K562 (cell line): Measurements from ENCODE around the gene HS3ST5.

Source experiments
- CTCF ChIP-seq, 3 experiments: IDR thresholded peaks in 2 of 3; conservative IDR thresholded peaks in 1 of 3; 2 replicates each; pipeline ENCODE4 v1.5.1; 2011 to 2012; ENCODE audit warnings: low read length in 3 of 3, mild to moderate bottlenecking in 3 of 3, control low read depth in 2 of 3, improper control_type of control experiment in 1 of 3, inconsistent platforms in 1 of 3, low read depth in 1 of 3, mixed read lengths in 1 of 3, moderate library complexity in 1 of 3; ENCODE audit not compliant: insufficient read depth in 2 of 3
- ESRRA ChIP-seq: fragments of 450-650 bp; IDR thresholded peaks from 2 replicates; pipeline ENCODE4 v1.6.1; 2014; ENCODE audit warnings: low read depth, mild to moderate bottlenecking, moderate library complexity, borderline replicate concordance
- FIP1L1 ChIP-seq: fragments of 200-400 bp; formaldehyde crosslinking; IDR thresholded peaks from 2 replicates; pipeline ENCODE4 v1.6.1; 2018; ENCODE audit warnings: mild to moderate bottlenecking, low read depth, low read length; ENCODE audit not compliant: poor library complexity, severe bottlenecking
- GATAD2A ChIP-seq: fragments of 450-650 bp; IDR thresholded peaks from 2 replicates; pipeline ENCODE4 v1.6.1; 2017
- MYC ChIP-seq, 2 experiments: fragments of 250-450 bp in 1 of 2; sonication (Bioruptor Pico) in 1 of 2; IDR thresholded peaks; 2 replicates each; pipeline versions ENCODE4 v1.5.1 to v1.6.1; 2012 to 2021; ENCODE audit warnings: low read depth in 2 of 2, borderline replicate concordance in 1 of 2, improper control_type of control experiment in 1 of 2, low read length in 1 of 2, mild to moderate bottlenecking in 1 of 2, moderate library complexity in 1 of 2
- POLR2AphosphoS5 ChIP-seq: IDR thresholded peaks from 2 replicates; pipeline ENCODE4 v1.6.1; 2011; ENCODE audit warnings: mild to moderate bottlenecking, low read depth, low read length, moderate library complexity; ENCODE audit not compliant: control insufficient read depth, insufficient read depth
- RFX5 ChIP-seq: IDR thresholded peaks from 2 replicates; pipeline ENCODE4 v1.6.1; 2011; ENCODE audit warnings: low read depth, mild to moderate bottlenecking, improper control_type of control experiment, low read length
- SPI1 ChIP-seq: IDR thresholded peaks from 2 replicates; pipeline ENCODE4 v1.6.1; 2011; ENCODE audit warnings: low read depth, low read length, control low read depth, borderline replicate concordance
- TAF1 ChIP-seq: IDR thresholded peaks from 2 replicates; pipeline ENCODE4 v1.6.1; 2011; ENCODE audit warnings: mild to moderate bottlenecking, low read length, moderate library complexity; ENCODE audit not compliant: insufficient read depth, control insufficient read depth, severe bottlenecking; ENCODE audit errors: extremely low read depth
- ZNF780A ChIP-seq: fragments of 250-450 bp; sonication (Bioruptor Pico); IDR thresholded peaks from 2 replicates; pipeline ENCODE4 v1.5.0; 2021; ENCODE audit warnings: mild to moderate bottlenecking
- TF ChIP-seq, protein P1 (sequence below): fragments of 450-650 bp; IDR thresholded peaks from 2 replicates; pipeline ENCODE4 v1.6.1; 2018; ENCODE audit not compliant: partially characterized antibody

DNA sequence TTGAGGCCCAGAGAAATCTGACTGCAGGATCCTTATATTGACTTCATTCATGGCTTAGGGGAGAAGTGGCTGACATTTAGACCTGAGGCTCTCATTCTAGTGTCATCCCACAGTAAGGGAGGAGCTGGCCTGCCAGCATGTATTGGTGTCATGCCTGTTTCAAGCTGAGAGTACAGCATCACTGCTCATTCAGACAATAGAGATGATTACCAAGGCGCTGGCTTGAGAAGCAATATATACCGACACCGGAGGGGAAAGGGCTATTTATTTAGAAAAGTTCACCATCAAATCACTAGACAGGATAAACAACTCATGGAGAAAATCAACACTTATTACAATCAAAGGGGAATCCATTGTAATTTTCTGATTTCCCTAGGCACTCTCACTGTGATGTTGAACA is 287.5 kb downstream of the HS3ST5 start:
- TF ChIP-seq GATAD2A (no peak), CTCF (IDR thresholded peaks at IDR 0.05 in 2 of 3, conservative IDR thresholded peaks at IDR 0.05 in 1 of 3; ENCODE audit: insufficient read depth in 2 of 3, low read depth in 1 of 3, low read length in 3 of 3) (no peak), SPI1 (no peak), RFX5 (no peak), TAF1 (no peak), ESRRA (no peak), POLR2AphosphoS5 (no peak), FIP1L1 (no peak), MYC (IDR thresholded peaks at IDR 0.05; ENCODE audit: low read depth, low read length) (no peak), MYC (CRISPR knock-in tag; IDR thresholded peaks at IDR 0.05; ENCODE audit: borderline replicate concordance, low read depth) (no peak), ZNF780A (CRISPR knock-in tag) (no peak)
- TF ChIP-seq, protein P1, sequence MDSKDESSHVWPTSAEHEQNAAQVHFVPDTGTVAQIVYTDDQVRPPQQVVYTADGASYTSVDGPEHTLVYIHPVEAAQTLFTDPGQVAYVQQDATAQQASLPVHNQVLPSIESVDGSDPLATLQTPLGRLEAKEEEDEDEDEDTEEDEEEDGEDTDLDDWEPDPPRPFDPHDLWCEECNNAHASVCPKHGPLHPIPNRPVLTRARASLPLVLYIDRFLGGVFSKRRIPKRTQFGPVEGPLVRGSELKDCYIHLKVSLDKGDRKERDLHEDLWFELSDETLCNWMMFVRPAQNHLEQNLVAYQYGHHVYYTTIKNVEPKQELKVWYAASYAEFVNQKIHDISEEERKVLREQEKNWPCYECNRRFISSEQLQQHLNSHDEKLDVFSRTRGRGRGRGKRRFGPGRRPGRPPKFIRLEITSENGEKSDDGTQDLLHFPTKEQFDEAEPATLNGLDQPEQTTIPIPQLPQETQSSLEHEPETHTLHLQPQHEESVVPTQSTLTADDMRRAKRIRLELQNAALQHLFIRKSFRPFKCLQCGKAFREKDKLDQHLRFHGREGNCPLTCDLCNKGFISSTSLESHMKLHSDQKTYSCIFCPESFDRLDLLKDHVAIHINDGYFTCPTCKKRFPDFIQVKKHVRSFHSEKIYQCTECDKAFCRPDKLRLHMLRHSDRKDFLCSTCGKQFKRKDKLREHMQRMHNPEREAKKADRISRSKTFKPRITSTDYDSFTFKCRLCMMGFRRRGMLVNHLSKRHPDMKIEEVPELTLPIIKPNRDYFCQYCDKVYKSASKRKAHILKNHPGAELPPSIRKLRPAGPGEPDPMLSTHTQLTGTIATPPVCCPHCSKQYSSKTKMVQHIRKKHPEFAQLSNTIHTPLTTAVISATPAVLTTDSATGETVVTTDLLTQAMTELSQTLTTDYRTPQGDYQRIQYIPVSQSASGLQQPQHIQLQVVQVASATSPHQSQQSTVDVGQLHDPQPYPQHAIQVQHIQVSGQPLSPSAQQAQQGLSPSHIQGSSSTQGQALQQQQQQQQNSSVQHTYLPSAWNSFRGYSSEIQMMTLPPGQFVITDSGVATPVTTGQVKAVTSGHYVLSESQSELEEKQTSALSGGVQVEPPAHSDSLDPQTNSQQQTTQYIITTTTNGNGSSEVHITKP = no peak
